Measurements from ENCODE around the gene MRM2. TPM values are rescaled to one million over a fixed set of nuclear protein-coding genes. Genes with fewer than 3 reads are reported as not detected.

Gene MRM2
- polyA plus RNA-seq, 3 donors: 9.2 to 21.8 (median 15.7) TPM

DNA sequence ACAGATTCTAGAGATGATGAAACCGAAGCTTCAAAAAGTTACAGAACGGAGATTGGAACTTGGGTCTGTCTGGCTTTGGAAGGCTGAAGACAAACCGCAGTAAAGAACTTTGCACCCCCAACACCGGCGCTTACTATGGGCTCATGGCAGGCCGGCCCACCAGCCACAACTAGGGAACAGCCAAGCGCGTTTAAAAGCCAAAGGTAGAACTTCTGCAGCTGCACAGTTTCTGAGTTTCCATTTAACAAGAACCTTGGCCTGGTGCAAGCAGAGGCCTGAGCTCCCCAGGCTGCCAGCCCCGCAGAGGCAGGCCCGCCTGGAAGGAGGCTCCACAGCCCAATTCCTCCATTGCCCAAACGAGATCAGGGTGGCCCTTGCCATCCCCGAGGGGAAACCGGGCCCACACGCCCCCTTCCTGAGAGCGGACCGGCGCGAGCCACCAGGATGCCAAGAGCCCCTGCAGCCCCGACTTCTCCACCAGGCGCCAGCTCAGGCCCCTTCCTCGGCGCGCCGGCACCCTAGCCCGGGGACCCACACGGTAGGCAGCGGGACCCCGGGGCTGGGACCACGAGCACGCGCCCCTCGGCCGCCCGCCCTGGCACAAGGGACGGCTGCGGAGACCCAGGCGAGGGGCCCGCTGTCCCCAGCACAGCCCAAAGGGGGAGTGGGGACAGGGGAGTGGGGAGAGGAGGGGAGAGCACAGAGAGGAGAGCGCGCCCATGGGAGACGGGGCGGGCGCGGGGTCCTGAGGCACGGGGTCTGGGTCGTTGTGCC lies 9.8 kb downstream of the MRM2 start:
- H3K27ac ChIP-seq (ENCODE audit: low read depth, low read length): no peak overlapping the region
- WGBS, 3 donors: 1 to 3% (median 3%) methylated on average over 25 to 46 of the region's 46 CpGs

DNA sequence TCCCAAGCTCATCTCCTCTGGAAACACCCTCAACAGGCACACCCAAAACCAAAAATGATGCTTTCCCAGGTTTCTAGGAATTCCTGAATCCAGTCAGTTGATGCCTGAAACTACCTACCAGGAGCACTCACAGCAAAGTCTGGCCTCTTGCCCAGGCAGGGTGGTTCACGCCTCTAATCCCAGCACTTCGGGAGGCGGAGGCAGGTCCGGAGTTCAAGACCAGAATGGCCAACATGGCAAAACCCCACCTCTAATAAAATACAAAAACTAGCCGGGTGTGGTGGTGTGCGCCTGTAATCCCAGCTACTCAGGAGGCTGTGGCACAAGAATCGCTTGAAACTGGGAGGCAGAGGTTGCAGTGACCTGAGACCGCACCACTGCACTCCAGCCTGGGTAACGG lies 11.1 kb downstream of the MRM2 start:
- WGBS, 3 donors: 87 to 91% (median 91%) methylated on average over 9 of the region's 9 CpGs
- no peak overlapping the region for H3K27ac ChIP-seq (ENCODE audit: low read depth, low read length)

DNA sequence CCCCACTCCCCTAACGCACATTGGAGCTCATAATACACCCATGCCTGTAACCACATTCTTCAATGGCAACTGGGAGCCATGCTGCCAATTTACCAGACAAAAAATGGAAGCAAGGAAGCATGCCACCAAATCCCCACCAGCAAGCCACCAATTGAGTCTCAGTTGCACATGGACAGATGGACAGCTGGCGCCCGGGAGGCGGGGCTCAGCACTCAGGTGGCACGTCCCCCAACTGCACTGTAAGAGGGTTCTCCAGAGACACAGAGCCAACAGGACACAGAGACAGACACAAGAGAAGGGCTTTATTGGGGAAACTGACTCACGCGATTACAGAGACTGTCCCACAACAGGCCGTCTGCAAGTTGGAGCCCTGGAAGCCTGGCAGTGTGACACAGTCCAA lies 11.8 kb downstream of the MRM2 start:
- WGBS, 3 donors: 93 to 96% (median 96%) methylated on average over 8 of the region's 8 CpGs
- no peak overlapping the region for H3K27ac ChIP-seq (ENCODE audit: low read depth, low read length)

DNA sequence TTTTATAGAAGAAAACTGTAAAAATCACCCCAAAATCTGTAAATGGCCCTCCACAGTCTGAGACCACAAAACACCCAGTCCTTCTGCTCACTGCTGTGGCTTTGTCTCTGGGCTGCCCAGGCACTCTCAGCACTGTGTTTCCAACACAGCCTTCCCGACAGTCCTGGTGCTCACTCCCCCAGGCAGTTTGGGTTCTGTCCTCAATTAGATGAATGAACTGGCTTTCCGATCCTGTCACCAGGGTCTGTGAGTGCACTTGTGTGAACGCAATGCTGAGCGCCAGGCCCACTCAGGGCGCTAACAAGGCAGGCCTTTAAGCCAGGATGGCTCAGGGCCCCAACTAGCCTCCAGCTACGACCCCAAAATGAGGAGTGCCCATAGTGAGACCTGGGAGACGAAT lies 12.5 kb downstream of the MRM2 start:
- 93 to 97% (median 94%) methylated on average over 7 of the region's 7 CpGs for WGBS, 3 donors
- H3K27ac ChIP-seq (ENCODE audit: low read depth, low read length): no peak overlapping the region

GRCh38 chr7:2228921-2229320 lies 13.1 kb downstream of the MRM2 start:
- H3K27ac ChIP-seq (ENCODE audit: low read depth, low read length): no peak overlapping the region
- WGBS, 3 donors: 88 to 90% (median 89%) methylated on average over 8 of the region's 8 CpGs

DNA sequence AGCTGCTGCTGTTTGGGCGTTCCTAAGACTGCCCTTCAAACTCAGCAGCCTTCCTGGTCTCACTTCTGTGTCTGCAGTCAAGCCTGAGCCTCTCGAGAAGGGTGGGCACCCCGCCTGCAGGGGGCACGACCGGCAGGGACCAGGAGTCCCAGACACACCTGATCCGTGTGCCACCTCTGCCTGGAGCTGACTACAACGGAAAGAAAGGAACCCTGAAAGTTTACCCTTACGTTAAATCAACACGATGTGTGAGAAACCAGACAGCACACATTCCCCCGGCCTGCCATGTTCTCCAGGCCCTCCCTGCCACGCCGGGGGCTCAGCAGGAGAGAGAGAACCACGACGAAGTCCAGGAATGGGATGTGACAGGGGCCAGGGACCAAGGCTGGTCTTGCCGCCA lies 14.3 kb downstream of the MRM2 start:
- no peak overlapping the region for H3K27ac ChIP-seq (ENCODE audit: low read depth, low read length)
- WGBS, 3 donors: 82 to 92% (median 85%) methylated on average over 15 of the region's 15 CpGs

DNA sequence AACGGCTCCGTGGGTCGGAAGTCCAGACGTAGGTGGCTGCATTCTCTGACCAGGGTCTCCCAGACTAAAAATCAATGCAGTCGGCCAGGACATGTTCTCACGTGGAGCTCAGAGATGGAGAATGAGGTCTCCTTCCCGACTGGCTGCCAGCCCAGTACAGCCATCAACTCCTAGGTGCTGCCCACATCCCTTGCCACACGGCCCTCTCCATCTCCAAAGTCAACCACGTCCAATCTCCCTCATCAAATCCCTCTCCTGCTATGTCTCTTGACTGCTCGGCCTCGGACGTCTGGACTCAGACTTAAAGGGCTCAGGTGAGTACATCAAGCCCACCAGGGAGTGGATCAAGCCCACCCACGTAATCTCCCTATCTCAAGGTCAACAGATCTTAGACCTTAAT lies 16.2 kb downstream of the MRM2 start:
- WGBS, 3 donors: 95% methylated on average over 13 of the region's 13 CpGs
- no peak overlapping the region for H3K27ac ChIP-seq (ENCODE audit: low read depth, low read length)

- 78 to 94% (median 94%) methylated on average over 14 of the region's 14 CpGs for WGBS, 3 donors
- H3K27ac ChIP-seq (ENCODE audit: low read depth, low read length): no peak overlapping the region
Measured at GRCh38 chr7:2225336-2225735, 16.7 kb downstream of the MRM2 start.

GRCh38 chr7:2224934-2225333 lies 17.1 kb downstream of the MRM2 start:
- 71 to 79% (median 72%) methylated on average over 4 of the region's 4 CpGs for WGBS, 3 donors
- H3K27ac ChIP-seq (ENCODE audit: low read depth, low read length): no peak overlapping the region

GRCh38 chr7:2224491-2224928 lies 17.5 kb downstream of the MRM2 start:
- no peak overlapping the region for H3K27ac ChIP-seq (ENCODE audit: low read depth, low read length)
- whole genome bisulfite sequencing, 3 donors: 71 to 93% (median 75%) methylated on average over 13 of the region's 13 CpGs

DNA sequence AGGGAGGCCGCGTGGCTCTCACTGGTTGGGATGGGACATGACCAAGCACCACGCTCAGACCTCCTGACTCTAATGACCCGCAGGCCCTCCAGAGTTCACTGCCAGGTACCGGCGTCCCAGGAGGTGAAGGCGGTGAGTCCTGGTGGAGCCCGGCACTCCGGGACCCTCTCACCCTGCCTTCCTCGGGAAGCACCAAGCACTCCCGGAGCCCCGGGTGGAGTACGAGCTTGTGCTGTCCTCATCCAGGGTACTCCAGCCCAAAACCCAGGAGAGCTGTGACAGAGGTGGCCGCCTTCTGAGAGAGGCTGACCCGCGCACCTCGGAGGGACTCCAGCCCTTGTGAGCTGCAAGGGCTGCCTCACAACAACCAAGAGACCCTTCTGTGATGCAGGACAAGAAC lies 18.7 kb downstream of the MRM2 start:
- H3K27ac ChIP-seq (ENCODE audit: low read depth, low read length): no peak overlapping the region
- WGBS, 3 donors: 93 to 94% (median 94%) methylated on average over 17 of the region's 17 CpGs

DNA sequence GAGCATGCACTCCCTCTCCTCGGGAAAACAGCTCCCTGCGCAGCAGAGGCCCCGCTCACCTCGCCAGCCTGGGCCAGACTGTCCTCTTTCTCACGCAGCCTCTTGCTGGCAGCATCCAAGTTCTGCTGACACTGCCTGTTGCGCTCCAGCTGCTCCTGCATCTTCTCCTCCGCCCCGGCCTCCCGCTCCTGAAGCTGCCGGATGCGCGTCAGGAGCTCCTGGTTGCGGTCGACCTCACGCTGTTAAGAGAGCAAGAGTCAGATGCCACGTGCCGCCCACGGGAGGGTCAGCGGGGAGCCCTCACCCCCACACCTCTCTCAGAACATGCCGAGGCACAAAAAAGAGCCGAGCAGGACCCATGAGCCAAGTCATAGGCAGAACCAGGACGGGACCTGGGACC lies 19.5 kb downstream of the MRM2 start:
- no peak overlapping the region for H3K27ac ChIP-seq (ENCODE audit: low read depth, low read length)
- 93 to 95% (median 95%) methylated on average over 22 of the region's 22 CpGs for WGBS, 3 donors

GRCh38 chr7:2220954-2221353 lies 21.1 kb downstream of the MRM2 start:
- 90 to 95% (median 90%) methylated on average over 17 of the region's 17 CpGs for WGBS, 3 donors
- no peak overlapping the region for H3K27ac ChIP-seq (ENCODE audit: low read depth, low read length)

DNA sequence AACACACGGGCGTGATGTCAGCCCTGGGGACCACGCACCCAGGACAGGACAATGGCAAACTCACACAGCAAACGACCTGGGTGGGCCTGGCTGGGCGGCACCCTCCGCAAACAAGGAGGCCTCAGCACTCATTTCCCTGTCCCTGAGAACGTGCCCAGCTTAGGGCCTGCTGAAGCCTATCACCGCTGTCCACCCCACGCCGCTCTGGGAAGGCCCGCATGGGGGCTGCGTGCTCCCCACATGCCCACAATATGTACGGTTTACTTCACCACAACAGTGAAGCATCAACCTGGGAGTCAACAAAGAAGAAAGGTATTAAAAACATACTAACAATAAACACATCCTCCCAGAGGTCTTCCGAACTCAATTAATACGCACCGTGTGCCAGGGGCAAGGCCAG lies 21.5 kb downstream of the MRM2 start:
- WGBS, 3 donors: 85 to 94% (median 91%) methylated on average over 16 of the region's 16 CpGs
- no peak overlapping the region for H3K27ac ChIP-seq (ENCODE audit: low read depth, low read length)

GRCh38 chr7:2220030-2220429 lies 22.0 kb downstream of the MRM2 start:
- no peak overlapping the region for H3K27ac ChIP-seq (ENCODE audit: low read depth, low read length)
- 91 to 97% (median 92%) methylated on average over 18 to 19 of the region's 19 CpGs for WGBS, 3 donors

GRCh38 chr7:2219606-2220005 lies 22.4 kb downstream of the MRM2 start:
- WGBS, 3 donors: 96 to 100% (median 98%) methylated on average over 5 to 8 of the region's 8 CpGs
- no peak overlapping the region for H3K27ac ChIP-seq (ENCODE audit: low read depth, low read length)

GRCh38 chr7:2219136-2219535 lies 22.9 kb downstream of the MRM2 start:
- 91 to 94% (median 93%) methylated on average over 15 of the region's 15 CpGs for WGBS, 3 donors
- H3K27ac ChIP-seq (ENCODE audit: low read depth, low read length): no peak overlapping the region

GRCh38 chr7:2218444-2218785 lies 23.6 kb downstream of the MRM2 start:
- H3K27ac ChIP-seq (ENCODE audit: low read depth, low read length): no peak overlapping the region
- 89 to 96% (median 95%) methylated on average over 9 of the region's 9 CpGs for WGBS, 3 donors

GRCh38 chr7:2217716-2218443 lies 24.1 kb downstream of the MRM2 start:
- WGBS, 3 donors: 88 to 92% (median 90%) methylated on average over 19 of the region's 19 CpGs

DNA sequence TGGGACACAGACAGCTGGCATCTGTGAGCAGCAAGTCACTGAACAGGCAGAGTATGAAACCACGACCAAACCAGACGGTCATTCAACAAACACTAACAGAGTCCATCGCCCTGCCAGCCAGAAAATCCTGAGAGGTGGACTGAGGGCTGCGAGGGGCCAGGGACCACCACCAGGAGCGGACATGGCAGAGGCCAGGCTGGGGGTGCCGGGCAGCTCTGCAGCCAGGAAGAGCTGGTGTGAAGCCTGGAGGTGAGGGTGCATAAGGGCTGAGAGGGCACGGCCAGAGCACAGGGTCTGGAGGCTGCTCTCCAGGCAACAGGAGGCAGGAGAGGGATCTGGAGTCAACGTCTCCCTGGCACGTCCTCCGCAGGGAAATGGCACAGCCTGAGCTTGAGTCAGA lies 24.8 kb downstream of the MRM2 start:
- no peak overlapping the region for H3K27ac ChIP-seq (ENCODE audit: low read depth, low read length)
- WGBS, 3 donors: 86 to 93% (median 86%) methylated on average over 10 of the region's 10 CpGs

More at GRCh38 chr7:2217716-2218443, 24.1 kb downstream of the MRM2 start:
- H3K27ac ChIP-seq (ENCODE audit: low read depth, low read length): no peak overlapping the region

Data from adipose tissue (tissue), 3 donors.